ENCODE data around the gene RPTOR.

The RPTOR gene

DNA sequence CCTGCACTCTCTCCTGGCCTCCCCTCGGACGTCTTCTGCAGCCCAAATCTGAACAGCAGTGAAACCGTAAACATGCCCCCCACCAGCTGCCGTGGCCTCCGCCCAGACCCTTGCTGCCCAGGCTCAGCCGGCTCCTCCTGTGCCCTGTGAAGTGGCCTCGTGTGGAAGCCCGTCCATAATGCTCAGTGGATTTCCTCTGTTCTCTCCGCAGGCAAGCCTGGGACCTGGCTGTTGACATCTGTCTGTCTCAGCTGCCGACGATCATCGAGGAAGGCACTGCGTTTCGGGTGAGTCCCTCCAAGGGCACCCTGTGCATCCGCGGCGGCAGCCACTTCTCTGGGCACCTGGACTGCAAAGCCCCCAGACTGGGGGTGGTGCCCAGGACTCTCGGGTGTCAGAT, 293.1 kb downstream of the RPTOR start:
- no peak for DNase-seq

DNA sequence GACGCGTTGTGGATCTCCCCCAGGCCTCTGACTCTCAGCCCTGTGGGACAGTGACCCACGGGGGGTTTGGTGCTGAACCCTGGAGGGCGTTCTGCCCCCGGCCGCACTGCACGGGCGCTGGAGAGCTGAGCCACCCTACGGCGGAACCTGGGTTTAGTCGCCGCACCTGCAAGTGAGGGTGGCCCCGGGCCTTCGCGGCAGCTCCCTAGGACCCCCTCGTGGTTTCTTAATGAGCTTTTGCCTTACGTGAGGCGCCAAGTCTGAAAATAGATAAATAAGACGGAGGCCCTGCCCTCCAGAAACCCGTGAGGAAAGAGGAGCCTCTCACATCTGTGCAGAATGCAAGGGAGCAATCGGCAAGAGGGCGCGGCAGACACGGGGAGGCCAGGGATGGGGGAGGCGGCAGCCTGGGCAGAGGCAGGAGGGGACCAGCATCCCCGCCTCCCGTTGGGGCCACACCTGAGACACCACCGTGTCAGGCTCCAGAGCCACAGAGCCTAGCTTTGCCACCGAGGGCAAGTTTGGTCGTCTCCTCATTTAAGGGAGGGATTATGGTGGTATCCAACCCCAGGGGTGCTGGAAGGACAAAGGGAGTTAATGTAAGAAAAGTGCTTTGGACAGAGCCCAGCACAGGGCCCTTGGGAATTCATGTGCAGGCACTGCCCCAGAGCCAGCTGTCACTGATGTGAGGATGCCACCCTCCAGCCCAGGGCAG, 293.8 kb downstream of the RPTOR start:
- DNase-seq: no peak

DNA sequence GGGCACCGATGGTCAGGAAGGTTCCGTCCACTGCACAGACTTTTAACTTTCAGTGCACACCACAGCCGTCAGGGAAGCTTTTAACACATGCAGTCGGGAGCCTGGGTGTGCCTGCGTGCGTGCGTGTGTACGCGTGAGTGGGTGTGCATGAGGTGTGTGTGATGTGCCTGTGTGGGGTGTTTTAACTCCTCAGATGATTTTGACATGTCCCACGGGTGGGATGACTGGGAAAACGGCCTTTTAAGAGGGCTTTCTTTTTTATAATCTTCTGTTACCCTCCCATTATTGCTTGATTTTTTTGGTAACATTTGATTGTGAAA, 294.3 kb downstream of the RPTOR start:
- DNase-seq: no peak

DNA sequence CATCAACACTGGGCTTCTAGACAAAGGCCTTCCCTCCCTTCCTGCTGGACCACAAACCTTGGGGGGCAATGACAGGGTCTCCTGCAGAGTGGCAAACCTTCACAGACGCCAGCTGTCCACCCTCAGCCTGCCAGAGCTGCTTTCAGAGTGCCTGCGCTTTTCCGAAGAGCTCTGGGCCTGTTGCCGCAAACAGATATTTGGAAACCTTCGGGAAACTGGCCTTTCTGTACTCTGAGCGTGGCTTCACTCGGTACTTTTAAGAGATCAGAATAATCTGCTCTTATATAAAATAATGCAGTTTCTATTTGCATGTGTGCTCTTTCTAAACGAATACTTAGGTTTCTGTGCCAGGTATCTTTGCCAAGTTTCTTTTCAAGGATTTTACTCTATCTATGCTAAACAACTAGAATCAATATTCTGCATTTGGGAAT, 294.9 kb downstream of the RPTOR start:
- DNase-seq: peak; percentile 24

DNA sequence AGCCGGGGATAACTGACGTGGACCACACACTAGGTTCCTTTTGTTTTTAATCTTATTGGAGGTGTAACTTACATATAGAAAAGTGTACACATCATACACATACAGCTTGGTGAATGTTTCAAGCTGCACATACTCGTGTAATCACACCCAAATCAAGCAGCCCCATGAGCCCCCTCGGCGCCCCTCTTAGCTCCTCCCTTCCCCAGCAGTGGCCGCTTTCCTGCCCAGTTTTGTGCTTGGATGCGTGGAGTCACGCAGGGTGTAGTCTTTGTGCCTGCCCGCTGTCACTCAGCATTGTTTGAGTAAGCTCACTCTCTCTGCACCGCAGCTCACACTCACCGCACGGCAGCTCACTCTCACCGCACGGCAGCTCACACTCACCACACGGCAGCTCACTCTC, 295.3 kb downstream of the RPTOR start:
- DNase-seq: no peak

DNA sequence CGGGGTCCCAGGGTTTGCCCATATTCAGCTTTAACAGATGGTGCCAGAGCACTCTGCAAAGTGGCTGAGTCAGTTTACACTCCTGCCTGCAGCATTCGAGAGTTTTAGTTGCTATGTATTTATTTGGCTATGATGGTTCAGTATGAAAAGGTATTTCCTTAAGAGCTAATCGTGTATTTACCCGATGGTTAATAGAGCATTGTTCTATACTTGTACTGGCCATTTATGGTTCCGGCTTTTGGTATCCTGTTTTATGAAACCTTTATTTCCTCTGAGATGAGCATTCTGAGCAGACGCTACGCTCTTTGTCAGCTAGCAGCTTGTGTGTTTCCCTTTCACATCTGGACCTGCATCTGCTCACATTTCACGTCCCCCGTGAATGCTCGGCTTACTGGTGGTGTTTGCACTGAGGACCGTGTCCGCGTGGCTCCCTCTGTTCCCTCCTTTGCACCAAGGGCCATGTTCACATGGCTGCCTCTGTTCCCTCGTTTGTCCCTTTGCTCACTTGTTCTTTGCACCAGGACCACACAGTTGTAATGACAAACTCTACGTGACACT, 297.9 kb downstream of the RPTOR start:
- DNase-seq: no peak

DNA sequence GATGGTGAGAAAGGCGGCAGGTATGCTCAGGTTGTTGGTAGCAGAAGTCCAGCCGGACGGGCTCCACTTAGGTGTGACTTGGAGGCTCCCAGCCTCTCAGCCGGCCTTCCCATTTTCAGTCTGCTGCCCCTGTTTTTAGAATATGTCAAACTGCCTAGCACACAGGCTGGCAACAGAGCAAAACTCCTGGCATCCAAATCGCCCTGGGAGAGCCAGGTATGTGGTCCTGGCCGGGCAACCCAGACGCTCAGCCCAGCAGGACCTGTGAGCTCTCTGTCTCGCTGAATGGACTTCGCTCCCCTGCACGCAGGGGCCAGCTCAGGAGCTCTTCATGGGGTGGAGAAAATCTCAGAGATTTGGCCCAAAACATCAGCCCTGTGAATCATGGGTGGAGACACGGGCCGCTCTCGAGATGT, 299.1 kb downstream of the RPTOR start:
- no peak for DNase-seq

DNA sequence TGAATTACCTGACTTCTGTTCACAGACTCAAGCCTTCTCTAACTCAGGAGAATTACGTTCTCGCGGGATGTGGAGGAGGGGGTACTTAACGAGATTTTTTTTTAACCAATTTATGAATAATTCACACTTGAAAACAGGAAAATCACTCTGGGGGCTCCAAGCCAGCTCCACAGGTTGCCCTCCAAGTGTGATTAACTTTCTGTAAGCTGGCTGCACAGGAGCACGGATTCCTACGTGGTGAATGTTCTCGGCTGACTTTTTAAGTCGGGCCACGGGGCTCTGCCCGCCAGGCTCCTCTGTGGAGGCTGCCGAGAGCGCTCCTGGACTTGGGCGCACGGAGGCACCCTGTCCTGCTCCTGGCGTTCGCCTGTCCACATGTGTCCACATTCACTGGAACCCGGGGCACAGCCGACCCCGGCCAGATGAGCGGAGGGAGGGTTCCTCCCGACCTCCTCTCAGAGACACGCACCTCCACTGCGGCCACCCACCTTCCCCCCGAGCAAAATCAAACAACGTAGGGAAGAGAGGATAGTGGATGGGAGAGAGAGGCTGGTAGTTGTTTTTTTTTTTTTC, 299.9 kb downstream of the RPTOR start:
- no peak for DNase-seq

DNA sequence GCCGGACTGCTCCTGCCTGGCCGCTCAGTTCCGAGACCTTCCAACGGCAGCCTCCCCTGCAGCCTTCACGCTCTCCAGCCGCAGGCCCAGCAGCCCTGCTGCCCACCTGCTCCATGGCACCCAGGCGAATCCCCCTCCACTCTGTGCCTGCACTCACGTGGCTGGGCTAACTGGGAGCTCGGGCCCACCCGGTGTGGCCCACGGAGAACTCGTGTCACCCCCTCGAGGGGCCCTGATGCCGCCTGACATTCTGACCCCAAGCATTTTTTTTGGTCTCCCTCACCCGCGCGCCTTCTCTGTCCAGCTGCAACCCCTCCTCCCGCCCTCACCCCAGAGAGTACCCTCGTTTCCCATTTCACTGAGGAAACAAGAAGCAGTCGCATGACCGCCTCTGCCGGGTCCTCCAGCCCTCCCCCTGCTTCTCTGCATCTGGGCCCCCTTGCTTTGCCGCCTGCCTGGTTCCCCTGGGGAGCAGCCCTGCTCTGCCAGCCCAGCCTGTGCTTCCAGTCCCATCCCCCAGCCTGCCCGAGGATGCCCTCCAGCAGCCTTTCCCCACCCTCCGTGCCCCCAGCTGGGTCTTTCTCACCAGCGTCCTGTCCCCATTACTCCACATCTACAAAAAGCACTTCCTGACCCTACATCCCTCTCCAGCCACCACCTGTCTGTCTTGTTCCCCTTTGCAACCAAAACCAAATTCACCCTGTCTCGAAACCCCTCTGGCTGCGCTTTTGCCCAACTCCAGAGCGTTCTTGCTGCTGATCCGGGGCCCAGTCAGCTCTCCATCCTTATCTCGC, 300.6 kb downstream of the RPTOR start:
- DNase-seq: no peak

DNA sequence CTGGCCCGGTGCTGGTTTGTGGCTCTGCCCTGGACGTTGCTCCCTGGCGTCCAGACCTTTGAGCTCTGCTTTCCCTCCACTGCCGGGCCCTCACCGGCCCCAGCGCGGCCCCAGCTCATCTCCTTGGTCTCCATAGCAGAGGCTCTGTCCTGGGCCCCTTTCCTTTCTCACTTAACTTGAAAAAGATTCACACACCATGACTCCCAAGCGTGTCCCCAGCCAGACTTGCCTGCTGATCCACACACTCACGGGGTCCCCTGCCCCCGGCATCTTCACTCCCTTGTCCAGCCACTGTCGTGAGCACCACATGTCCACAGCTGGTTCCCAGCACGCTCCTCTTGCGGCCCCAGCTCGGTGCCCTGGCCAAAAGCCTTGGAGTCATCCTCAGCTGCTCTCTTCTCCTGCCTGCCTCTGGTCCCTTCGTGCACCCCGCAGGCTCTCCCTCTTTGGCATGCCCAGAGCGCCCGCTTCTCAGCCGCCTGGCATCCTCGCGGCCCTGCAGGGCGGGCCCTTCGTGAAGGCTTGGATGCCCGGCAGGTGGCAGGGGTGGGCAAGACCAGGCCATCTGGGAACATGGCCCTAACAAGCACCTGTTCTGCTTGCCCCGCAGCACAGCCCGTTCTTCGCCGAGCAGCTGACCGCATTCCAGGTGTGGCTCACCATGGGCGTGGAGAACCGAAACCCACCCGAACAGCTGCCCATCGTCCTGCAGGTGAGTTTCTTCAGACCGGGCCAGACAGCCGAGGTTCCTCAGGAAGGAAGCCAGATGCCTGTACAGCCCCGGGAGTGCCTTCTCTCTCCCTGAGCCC, 301.4 kb downstream of the RPTOR start:
- no peak for DNase-seq

DNA sequence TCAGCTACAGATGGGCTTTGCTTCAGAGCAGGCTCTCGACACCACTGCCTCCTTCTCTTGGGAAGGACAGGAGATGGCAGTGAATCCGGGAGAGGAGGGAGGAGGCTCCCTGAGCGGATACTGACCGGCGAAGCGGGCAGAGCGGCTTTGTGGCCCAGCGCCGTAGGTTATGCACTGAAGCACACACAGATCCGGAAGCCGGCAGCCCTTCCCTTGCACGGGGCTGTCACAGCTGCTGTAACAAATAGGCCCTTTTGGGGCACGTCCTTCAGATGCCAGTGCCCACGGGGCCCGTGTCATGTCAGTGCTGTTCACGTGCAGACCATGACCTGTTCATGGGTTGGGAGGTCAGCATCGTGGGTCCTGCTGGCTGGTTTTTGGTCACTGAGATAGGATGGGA, 302.3 kb downstream of the RPTOR start:
- no peak for DNase-seq

DNA sequence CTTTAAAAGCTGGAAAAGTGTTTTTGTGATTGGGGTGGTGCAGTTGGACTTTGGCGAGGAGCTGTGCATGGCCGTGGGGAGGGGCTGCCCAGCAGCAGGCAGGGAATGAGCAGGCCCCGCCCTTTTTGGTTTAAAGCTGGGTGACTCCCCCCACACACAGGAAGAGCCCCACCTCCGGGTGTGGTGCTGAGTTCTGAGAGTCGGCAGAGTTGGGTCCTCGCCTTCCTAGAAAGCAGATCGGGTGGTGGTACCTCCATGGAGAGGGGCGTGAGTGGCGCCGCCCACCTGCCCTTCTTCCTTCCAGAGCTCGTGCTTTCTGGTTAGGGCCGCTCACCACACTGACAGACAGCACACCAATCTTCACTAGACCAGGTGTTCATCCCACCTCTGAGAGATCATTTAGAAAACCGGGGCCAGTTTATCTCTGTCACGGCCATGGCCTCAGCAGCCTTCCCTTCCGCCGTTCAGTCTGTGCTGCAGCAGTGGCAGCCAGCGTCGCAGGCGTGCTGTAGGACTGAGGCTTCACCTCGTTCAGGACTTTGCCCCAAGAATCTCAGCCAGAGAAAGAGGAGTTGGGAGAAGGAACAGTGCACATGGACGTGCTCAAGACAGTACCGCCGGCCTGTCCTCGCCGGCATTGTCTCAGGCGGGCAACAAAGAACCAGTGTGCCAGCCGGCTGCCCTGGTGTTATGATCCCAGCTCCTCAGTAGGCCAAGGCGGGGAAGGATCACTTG, 303.0 kb downstream of the RPTOR start:
- no peak for DNase-seq

DNA sequence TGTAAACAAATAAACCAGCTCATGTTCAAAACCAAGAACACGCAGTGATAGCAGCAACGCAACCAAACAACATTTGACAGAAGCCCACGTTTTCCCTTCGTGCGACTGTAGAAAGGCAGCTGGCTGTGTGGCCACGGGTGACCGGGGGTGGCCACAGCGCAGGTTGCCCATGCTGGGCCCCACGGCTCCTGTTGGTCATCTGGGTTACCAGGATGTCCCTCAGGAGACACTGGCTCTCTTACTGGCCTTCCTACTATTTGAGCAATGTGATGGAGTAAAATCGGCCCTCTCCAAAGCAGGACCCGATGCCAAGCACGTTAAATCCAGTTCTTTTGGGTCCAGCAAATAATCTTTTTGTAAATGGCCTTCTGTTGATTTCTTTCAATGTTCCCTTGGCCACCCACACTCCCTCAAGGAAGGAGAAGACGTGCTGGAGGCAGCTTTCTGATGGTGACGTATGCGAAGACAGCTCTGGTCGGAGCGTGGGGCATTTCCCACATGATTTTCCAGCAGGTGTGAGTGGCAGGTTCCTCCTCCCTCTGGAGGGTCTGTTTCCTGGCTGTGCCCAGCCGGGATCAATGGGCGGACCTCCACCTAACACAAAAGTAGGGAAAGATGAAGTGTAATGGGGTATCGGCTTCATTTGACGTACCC, 303.9 kb downstream of the RPTOR start:
- DNase-seq: no peak

DNA sequence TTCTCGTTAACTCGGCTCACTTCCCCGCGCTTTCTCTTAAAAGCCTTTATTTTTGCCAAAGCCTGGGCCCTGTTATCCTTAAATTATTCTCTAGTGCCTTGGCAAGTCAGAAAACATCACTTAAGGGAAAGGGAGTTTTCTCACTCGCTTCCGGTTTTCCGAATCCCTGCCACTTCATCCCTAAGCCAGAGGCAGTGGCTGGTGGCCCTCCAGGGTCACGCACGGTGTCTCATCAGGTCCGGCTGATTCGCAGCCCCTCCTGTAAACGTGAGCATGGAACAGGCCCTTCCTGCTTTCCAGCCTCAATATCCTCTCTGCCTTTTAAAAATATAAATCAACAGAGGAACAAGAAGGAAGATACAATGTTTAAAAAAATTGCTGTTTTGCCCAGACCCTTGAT, 304.5 kb downstream of the RPTOR start:
- no peak for DNase-seq

DNA sequence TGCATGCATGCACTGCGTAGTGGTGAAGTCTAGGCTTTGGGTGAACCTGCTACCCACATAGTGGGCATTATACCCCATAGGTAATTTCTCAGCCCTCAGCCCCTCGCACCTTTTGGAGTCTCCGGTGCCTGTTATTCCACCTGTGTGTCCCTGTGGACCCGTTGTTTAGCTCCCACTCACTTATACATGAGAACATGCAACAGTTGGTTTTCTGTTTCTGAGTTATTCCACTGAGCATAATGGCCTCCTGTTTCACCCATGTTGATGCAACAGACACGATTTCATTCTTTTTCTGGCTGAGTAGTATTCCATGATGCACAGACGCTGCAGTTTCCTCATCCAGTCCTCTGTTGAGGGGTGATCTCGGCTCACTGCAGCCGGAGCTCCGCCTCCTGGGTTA, 305.5 kb downstream of the RPTOR start:
- no peak for DNase-seq

DNA sequence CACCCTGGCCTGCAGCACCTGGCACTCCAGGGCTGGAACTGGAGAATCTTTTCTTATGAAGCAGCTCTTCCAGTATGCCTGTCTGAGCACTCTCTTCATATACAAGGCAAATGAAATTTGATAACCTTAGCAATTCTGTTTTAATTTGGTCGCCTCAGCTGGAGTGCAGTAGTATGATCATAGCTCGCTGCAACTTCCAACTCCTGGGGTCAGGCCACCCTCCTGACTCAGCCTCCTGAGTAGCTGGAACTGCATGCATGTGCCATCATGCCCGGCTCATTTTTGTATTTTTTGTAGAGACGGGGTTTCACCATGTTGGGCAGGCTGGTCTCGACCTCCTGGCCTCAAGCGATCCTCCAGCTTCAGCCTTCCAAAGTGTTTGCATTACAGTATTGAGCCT, 306.2 kb downstream of the RPTOR start:
- no peak for DNase-seq

DNA sequence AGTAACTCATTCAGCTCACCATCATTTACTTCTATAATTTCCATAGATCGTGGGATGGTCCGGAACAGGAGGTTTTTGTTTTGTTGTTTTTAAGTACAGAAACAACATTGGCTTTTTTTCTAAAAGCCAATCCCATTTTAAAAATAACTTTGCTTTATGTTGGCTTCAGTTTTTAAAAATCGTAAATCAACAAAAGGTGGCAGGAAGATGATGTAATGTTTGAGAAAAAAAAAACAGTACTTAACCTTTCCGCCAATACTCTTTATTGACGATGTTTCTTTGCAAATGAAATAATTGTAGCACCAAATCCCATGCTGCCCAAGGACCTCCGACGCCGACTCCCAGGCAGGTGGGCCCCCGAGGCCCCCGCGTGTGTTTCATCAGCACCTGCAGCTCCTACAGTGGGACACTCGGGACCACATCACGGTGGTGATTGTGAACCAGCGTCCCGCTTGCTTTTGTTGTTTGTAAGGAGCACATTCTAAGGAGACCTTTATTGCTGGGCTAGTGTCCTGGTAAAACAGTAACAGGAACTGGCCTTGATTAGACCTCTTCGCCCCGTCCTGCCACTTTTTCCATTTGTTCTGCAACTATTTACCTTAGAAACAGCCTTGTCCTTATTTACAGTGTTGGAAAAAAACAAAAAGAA, 306.8 kb downstream of the RPTOR start:
- no peak for DNase-seq

DNA sequence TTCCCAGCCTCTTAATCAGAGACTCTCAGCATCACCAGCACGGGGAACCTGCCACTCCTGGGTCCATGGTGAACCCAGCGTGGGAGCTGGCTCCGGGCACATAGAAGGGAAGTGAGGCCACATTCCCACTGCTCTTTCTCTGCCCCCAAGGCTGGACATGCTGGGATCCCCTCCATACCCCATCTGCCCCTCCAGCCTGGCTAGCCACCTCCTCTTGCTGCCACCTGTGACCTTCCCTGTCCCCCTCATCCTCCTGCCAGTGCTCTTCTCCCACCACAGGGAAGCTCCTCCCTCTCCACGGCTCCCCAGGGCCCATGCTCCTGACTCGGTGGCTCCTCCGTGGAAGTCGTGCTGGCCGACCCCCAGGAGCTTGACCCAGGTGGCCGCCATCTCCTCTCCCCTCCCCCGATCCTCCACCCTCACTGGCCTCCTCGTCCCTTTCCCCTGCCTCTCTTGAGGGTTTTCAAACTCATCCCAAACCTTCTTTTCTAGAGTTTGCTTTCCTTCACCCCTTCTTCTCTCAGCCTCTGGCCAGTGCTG, 307.9 kb downstream of the RPTOR start:
- no peak for DNase-seq

DNA sequence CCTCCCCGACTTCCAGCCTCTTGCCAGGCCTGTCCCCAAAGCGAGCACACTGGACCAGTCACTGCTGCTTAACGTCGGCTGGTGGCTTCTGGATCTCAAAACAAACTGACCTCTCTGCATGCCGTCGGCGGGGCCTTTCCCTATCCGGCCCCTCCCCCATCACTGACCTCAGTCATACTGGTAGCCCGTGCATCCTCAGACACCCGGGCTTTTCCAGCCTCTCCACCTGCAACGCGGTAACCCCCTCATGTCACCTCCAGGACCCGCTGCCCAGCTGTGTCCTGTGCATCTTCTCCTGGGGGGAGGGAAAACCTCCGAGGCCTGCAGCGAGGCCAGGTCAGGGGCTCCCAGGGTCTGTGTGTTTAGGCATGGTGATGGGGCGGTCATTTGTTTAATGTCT, 308.4 kb downstream of the RPTOR start:
- no peak for DNase-seq

DNA sequence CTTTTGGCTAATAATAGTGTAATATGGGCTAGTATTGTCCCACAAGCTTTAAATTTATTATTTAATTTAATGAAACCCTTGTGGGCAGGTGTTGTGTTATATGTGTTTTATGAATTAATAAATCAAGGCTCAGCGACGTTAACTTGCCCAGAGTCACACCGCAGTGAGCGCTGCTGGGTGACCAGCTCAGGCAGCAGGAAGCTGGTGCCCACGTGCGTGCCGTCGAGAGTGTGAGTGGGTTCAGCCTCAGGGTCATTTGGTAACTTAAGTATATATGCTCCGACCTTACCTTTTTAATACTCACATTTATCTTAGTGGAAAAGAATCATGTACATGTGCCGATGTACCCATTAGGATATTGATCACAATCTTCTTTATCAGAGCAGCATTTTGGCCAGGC, 309.6 kb downstream of the RPTOR start:
- no peak for DNase-seq
